SK-N-SH (cell line): ENCODE data around the gene ELFN2. TPM values are rescaled to one million over a fixed set of nuclear protein-coding genes. Genes with fewer than 3 reads are reported as not detected.

Source experiments
- CTCF ChIA-PET: fragments of 300-600, 350-600 bp; formaldehyde crosslinking; extraction: SDS; loops from one replicate; lab custom pipeline; 2021; lab: Yijun Ruan, JAX
- POLR2A ChIA-PET: fragments of 350-600 bp; sonication (Branson Sonifier 250); formaldehyde crosslinking; extraction: SDS; loops from one replicate; lab custom pipeline; 2020; ENCODE audit warnings: antibody characterized with exemption, inconsistent platforms; lab: Yijun Ruan, JAX
- DNase-seq: peaks from one replicate; pipeline ENCODE4 v3.0.0; 2012
- H2AFZ ChIP-seq: fragments of 200-600 bp; sonication (generic); 2 replicates; pipeline ENCODE4 v1.8.1; 2016; ENCODE audit warnings: antibody characterized with exemption, mild to moderate bottlenecking, low read depth
- H3F3A ChIP-seq: fragments of 200-600 bp; sonication (generic); replicated peaks from 2 replicates; pipeline ENCODE3; 2016; ENCODE audit warnings: antibody characterized with exemption, mild to moderate bottlenecking; ENCODE audit not compliant: insufficient read depth
- H3K27ac ChIP-seq, 2 experiments: fragments of 200-500 bp in 1 of 2; fragments of 200-600 bp in 1 of 2; sonication (Bioruptor generic) in 1 of 2; sonication (generic), shearing (Covaris generic) in 1 of 2; 2 replicates each; pipeline versions ENCODE4 v1.5.1 to v1.6.1; 2014 to 2016; ENCODE audit warnings: low read depth in 2 of 2, inconsistent platforms in 1 of 2, low read length in 1 of 2, mild to moderate bottlenecking in 1 of 2, mixed read lengths in 1 of 2
- H3K27me3 ChIP-seq: fragments of 200-600 bp; sonication (generic), shearing (Covaris generic); 2 replicates; pipeline ENCODE4 v1.6.1; 2016; ENCODE audit warnings: mixed run types; ENCODE audit not compliant: insufficient read depth
- H3K36me3 ChIP-seq, 2 experiments: fragments of 200-500 bp in 1 of 2; fragments of 200-600 bp in 1 of 2; sonication (Bioruptor generic) in 1 of 2; sonication (generic) in 1 of 2; replicated peaks in 1 of 2; 2 replicates each; pipeline versions ENCODE3 to v1.5.1; 2014 to 2016; ENCODE audit warnings: low read length in 1 of 2, mild to moderate bottlenecking in 1 of 2; ENCODE audit not compliant: insufficient read depth in 2 of 2, control insufficient read depth in 1 of 2
- H3K4me1 ChIP-seq, 2 experiments: fragments of 200-500 bp in 1 of 2; fragments of 200-600 bp in 1 of 2; sonication (Bioruptor generic) in 1 of 2; sonication (generic), shearing (Covaris generic) in 1 of 2; 2 replicates each; pipeline versions ENCODE4 v1.5.1 to v1.6.1; 2014 to 2016; ENCODE audit warnings: low read depth in 1 of 2, low read length in 1 of 2, mixed run types in 1 of 2; ENCODE audit not compliant: insufficient read depth in 2 of 2, control insufficient read depth in 1 of 2
- H3K4me2 ChIP-seq: fragments of 200-600 bp; sonication (generic), shearing (Covaris generic); 2 replicates; pipeline ENCODE4 v1.6.1; 2017; ENCODE audit warnings: mixed run types
- H3K4me3 ChIP-seq, 2 experiments: fragments of 200-500 bp in 1 of 2; fragments of 200-600 bp in 1 of 2; sonication (Bioruptor generic) in 1 of 2; sonication (generic), shearing (Covaris generic) in 1 of 2; 2 replicates each; pipeline versions ENCODE4 v1.5.1 to v1.8.1; 2014 to 2016; ENCODE audit warnings: low read depth in 2 of 2, inconsistent platforms in 1 of 2, low read length in 1 of 2, mild to moderate bottlenecking in 1 of 2, mixed read lengths in 1 of 2, moderate library complexity in 1 of 2
- H3K79me2 ChIP-seq: fragments of 200-600 bp; sonication (generic); 2 replicates; pipeline ENCODE4 v1.8.1; 2017; ENCODE audit warnings: mild to moderate bottlenecking; ENCODE audit not compliant: insufficient read depth
- H3K9ac ChIP-seq: fragments of 200-600 bp; sonication (generic); 2 replicates; pipeline ENCODE4 v1.6.1; 2017; ENCODE audit warnings: mixed run types
- H3K9me2 ChIP-seq: fragments of 200-600 bp; sonication (generic); 2 replicates; pipeline ENCODE4 v1.6.1; 2017; ENCODE audit warnings: mixed run types
- H3K9me3 ChIP-seq: fragments of 200-600 bp; sonication (generic); 2 replicates; pipeline ENCODE4 v1.6.1; 2017; ENCODE audit warnings: mixed run types, mild to moderate bottlenecking, moderate library complexity
- H4K20me1 ChIP-seq: fragments of 200-600 bp; sonication (generic); 2 replicates; pipeline ENCODE4 v1.6.1; 2017; ENCODE audit warnings: mild to moderate bottlenecking, mixed run types; ENCODE audit not compliant: insufficient read depth
- CHD2 ChIP-seq: fragments of 150-350 bp; IDR thresholded peaks from 2 replicates; pipeline ENCODE4 v1.6.1; 2018; ENCODE audit warnings: low read length; ENCODE audit not compliant: partially characterized antibody
- EP300 ChIP-seq, 2 experiments: IDR thresholded peaks; 2 replicates each; pipeline versions ENCODE4 v1.4.0 to v1.6.1; 2012; ENCODE audit warnings: borderline replicate concordance in 1 of 2, low read depth in 1 of 2, low read length in 1 of 2
- EZH2phosphoT487 ChIP-seq: fragments of 200-600 bp; sonication (generic); IDR thresholded peaks from 2 replicates; pipeline ENCODE4 v1.6.1; 2017; ENCODE audit warnings: low read depth, mixed run types, mild to moderate bottlenecking, antibody characterized with exemption, moderate library complexity, borderline replicate concordance
- FOSL2 ChIP-seq: IDR thresholded peaks from 2 replicates; pipeline ENCODE4 v1.4.0; 2012; ENCODE audit warnings: low read depth, mild to moderate bottlenecking, moderate library complexity, borderline replicate concordance
- FOXM1 ChIP-seq: IDR thresholded peaks from 2 replicates; pipeline ENCODE4 v1.4.0; 2012; ENCODE audit warnings: low read depth, mild to moderate bottlenecking
- GATA2 ChIP-seq: sonication (generic); formaldehyde crosslinking; IDR thresholded peaks from 2 replicates; pipeline ENCODE4 v1.5.0; 2020; ENCODE audit warnings: mild to moderate bottlenecking, missing genetic modification reagents
- MEF2A ChIP-seq: IDR thresholded peaks from 2 replicates; pipeline ENCODE4 v1.4.0; 2012; ENCODE audit warnings: low read depth, borderline replicate concordance
- MXI1 ChIP-seq: IDR thresholded peaks from 2 replicates; pipeline ENCODE4 v1.6.1; 2012; ENCODE audit warnings: mild to moderate bottlenecking, low read depth, low read length, improper control_type of control experiment
- NRF1 ChIP-seq: IDR thresholded peaks from 2 replicates; pipeline ENCODE4 v1.6.1; 2012; ENCODE audit warnings: low read depth, mild to moderate bottlenecking, low read length
- PBX3 ChIP-seq: IDR thresholded peaks from 2 replicates; pipeline ENCODE4; 2012
- RAD21 ChIP-seq: IDR thresholded peaks from 2 replicates; pipeline ENCODE4 v1.6.1; 2012; ENCODE audit warnings: mild to moderate bottlenecking, low read length
- RCOR1 ChIP-seq: fragments of 150-350 bp; IDR thresholded peaks from 2 replicates; pipeline ENCODE4 v1.6.1; 2017; ENCODE audit warnings: antibody characterized with exemption, low read length
- RFX5 ChIP-seq: IDR thresholded peaks from 2 replicates; pipeline ENCODE4 v1.6.1; 2012; ENCODE audit warnings: mild to moderate bottlenecking, improper control_type of control experiment, low read length
- RXRA ChIP-seq: IDR thresholded peaks from 2 replicates; pipeline ENCODE4 v1.4.0; 2012; ENCODE audit warnings: low read depth, mild to moderate bottlenecking, borderline replicate concordance
- TAF1 ChIP-seq: IDR thresholded peaks from 2 replicates; pipeline ENCODE4 v1.6.1; 2012; ENCODE audit warnings: low read depth, mild to moderate bottlenecking, low read length, moderate library complexity, borderline replicate concordance
- TEAD4 ChIP-seq: IDR thresholded peaks from 2 replicates; pipeline ENCODE4 v1.4.0; 2012; ENCODE audit warnings: mild to moderate bottlenecking, borderline replicate concordance; ENCODE audit not compliant: insufficient read depth
- USF2 ChIP-seq: fragments of 150-350 bp; IDR thresholded peaks from 2 replicates; pipeline ENCODE4 v1.6.1; 2017; ENCODE audit warnings: antibody characterized with exemption, low read length, low read depth, borderline replicate concordance
- YY1 ChIP-seq: IDR thresholded peaks from 2 replicates; pipeline ENCODE4 v1.4.0; 2012; ENCODE audit warnings: low read depth, mild to moderate bottlenecking
- WGBS: methylation state at CpG from one replicate; pipeline ENCODE4 v1.1.6; 2017; ENCODE audit warnings: low lambda C conversion rate; 5-methylcytosine and 5-hydroxymethylcytosine counted together
- polyA plus RNA-seq, 3 experiments: library from polyadenylated mRNA; depleted of rRNA; stranded (reverse); fragments of >200 nt; gene quantifications; 2 replicates each; pipeline ENCODE4 v1.2.3, GENCODE V29; 2012
- TF ChIP-seq, protein P1 (sequence below): IDR thresholded peaks from 2 replicates; pipeline ENCODE4 v1.4.0; 2012; ENCODE audit warnings: low read depth
- TF ChIP-seq, protein P2 (sequence below): IDR thresholded peaks from 2 replicates; pipeline ENCODE4 v1.6.1; 2012; ENCODE audit warnings: mild to moderate bottlenecking, low read depth, low read length, moderate library complexity
- TF ChIP-seq, protein P3 (sequence below): fragments of 150-350 bp; IDR thresholded peaks from 2 replicates; pipeline ENCODE4 v1.6.1; 2016; ENCODE audit warnings: mild to moderate bottlenecking, low read depth, low read length

The ELFN2 gene
- polyA plus RNA-seq, 1 of the 3 experiments (the other 2 are of a cell fraction), result 2.8 TPM

DNA sequence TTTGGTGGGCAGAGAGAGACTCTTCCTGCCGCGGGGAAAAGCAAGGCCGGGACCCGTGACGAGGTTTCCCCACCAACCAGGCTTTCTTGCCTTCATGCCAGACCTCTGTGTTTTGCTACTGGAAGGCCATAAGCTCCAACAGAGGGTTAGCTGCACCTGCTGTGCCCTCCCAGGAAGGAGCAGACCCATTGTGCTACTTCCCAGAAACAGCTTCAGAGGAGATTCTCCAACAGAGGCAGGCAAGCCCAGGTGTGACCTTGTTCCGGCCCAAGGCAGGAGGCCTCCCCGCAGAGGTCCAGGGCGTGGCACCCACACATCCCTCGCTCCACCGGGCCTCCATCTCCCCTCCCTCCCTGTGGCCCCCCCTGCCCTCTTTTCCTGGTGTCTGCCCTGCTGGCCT lies 57.8 kb downstream of the ELFN2 start:
- Histone ChIP-seq H3K36me3 (no peaks in the 10 kb centered on the region), H3K9me3 (no peaks in the 10 kb centered on the region), H3K27ac (no peak overlapping the region), H3K4me2 (no peak overlapping the region), H3K4me1 (peaks cover 0 to 18% of the 10 kb centered on the region in 2 experiments; a peak in 1 of 4 replicates), H3K4me3 (no peak overlapping the region), H2AFZ (no peak overlapping the region), H3K27me3 (no peaks in the 10 kb centered on the region), H3K9me2 (no peaks in the 10 kb centered on the region), H4K20me1 (no peaks in the 10 kb centered on the region), H3K79me2 (no peaks in the 10 kb centered on the region), H3F3A (no peaks in the 10 kb centered on the region), H3K9ac (no peak overlapping the region)
- POLR2A ChIA-PET, result no interaction called here
- 100% methylated on average over 7 of the region's 10 CpGs for WGBS
- no peak for TF ChIP-seq EP300 (IDR thresholded peaks at IDR 0.05; ENCODE audit: borderline replicate concordance in 1 of 2, low read depth in 1 of 2, low read length in 1 of 2)
- TF ChIP-seq, protein P1, sequence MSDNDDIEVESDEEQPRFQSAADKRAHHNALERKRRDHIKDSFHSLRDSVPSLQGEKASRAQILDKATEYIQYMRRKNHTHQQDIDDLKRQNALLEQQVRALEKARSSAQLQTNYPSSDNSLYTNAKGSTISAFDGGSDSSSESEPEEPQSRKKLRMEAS, result no peak
- no peak for TF ChIP-seq TAF1
- TF ChIP-seq, protein P2, sequence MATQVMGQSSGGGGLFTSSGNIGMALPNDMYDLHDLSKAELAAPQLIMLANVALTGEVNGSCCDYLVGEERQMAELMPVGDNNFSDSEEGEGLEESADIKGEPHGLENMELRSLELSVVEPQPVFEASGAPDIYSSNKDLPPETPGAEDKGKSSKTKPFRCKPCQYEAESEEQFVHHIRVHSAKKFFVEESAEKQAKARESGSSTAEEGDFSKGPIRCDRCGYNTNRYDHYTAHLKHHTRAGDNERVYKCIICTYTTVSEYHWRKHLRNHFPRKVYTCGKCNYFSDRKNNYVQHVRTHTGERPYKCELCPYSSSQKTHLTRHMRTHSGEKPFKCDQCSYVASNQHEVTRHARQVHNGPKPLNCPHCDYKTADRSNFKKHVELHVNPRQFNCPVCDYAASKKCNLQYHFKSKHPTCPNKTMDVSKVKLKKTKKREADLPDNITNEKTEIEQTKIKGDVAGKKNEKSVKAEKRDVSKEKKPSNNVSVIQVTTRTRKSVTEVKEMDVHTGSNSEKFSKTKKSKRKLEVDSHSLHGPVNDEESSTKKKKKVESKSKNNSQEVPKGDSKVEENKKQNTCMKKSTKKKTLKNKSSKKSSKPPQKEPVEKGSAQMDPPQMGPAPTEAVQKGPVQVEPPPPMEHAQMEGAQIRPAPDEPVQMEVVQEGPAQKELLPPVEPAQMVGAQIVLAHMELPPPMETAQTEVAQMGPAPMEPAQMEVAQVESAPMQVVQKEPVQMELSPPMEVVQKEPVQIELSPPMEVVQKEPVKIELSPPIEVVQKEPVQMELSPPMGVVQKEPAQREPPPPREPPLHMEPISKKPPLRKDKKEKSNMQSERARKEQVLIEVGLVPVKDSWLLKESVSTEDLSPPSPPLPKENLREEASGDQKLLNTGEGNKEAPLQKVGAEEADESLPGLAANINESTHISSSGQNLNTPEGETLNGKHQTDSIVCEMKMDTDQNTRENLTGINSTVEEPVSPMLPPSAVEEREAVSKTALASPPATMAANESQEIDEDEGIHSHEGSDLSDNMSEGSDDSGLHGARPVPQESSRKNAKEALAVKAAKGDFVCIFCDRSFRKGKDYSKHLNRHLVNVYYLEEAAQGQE, result no peak
- no peak for TF ChIP-seq RCOR1
- TF ChIP-seq MXI1, result no peak
- no peak for TF ChIP-seq MEF2A
- TF ChIP-seq RFX5, result no peak
- no peak for TF ChIP-seq FOSL2
- TF ChIP-seq RXRA, result no peak
- no peak for TF ChIP-seq PBX3
- no peak for DNase-seq
- CTCF ChIA-PET, result interaction anchor here (0.7 kb wide), 1 partner anchor 21 kb away, joined by 3 read pairs; no protein-coding TSS in a partner anchor

DNA sequence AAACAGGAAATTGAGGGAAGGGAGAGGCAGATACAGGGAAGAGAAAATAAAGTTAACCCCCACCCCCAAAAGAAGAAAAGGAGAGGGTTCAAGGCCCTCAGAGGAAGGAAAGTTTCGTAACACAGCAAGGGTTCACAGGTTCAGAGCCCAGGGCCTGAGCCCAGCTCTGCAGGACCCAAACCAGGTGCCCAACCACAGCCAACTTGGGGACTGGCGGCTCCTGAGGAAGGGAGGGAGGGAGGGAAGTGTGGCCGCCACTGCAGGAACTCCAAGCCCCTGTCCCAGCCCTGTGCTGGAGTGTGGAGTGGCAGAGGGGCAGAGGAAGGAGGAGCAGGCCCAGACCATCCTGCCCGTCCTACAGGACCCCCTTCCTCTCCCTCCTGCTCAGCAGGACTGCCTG lies 59.2 kb downstream of the ELFN2 start:
- no peak overlapping the region for H3K4me3 ChIP-seq
- H3K4me2 ChIP-seq, result no peak overlapping the region
- WGBS, result 93% methylated on average over 3 of the region's 4 CpGs
- no peaks in the 10 kb centered on the region for H3K9me3 ChIP-seq
- ChIA-PET POLR2A (no interaction called here), CTCF (interaction anchor here (0.8 to 0.9 kb wide), 2 partner anchors 39 to 50 kb away, joined by 3 read pairs; no protein-coding TSS in a partner anchor)
- H3K9ac ChIP-seq, result no peak overlapping the region
- H3F3A ChIP-seq, result no peaks in the 10 kb centered on the region
- H3K4me1 ChIP-seq, result peaks cover 0 to 23% of the 10 kb centered on the region in 2 experiments; a peak in 1 of 4 replicates
- no peaks in the 10 kb centered on the region for H3K9me2 ChIP-seq
- DNase-seq, result no peak
- H3K36me3 ChIP-seq, result no peaks in the 10 kb centered on the region
- no peaks in the 10 kb centered on the region for H3K27me3 ChIP-seq
- no peaks in the 10 kb centered on the region for H3K79me2 ChIP-seq
- H2AFZ ChIP-seq, result no peak overlapping the region
- H3K27ac ChIP-seq, result no peak overlapping the region
- H4K20me1 ChIP-seq, result no peaks in the 10 kb centered on the region
- TF ChIP-seq USF2 (no peak), YY1 (no peak), MEF2A (no peak), TEAD4 (no peak), GATA2 (CRISPR knock-in tag) (no peak), EZH2phosphoT487 (no peak), RXRA (no peak), FOXM1 (no peak), CHD2 (no peak), RCOR1 (no peak), MXI1 (no peak), NRF1 (no peak), TAF1 (no peak), RAD21 (no peak)
- TF ChIP-seq, protein P3, sequence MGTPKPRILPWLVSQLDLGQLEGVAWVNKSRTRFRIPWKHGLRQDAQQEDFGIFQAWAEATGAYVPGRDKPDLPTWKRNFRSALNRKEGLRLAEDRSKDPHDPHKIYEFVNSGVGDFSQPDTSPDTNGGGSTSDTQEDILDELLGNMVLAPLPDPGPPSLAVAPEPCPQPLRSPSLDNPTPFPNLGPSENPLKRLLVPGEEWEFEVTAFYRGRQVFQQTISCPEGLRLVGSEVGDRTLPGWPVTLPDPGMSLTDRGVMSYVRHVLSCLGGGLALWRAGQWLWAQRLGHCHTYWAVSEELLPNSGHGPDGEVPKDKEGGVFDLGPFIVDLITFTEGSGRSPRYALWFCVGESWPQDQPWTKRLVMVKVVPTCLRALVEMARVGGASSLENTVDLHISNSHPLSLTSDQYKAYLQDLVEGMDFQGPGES, result no peak
